Fibroblast of peridontal ligament (primary cell): ENCODE results near the gene CSNK1A1.
"Not testable (repeated sequence)": the region's sequence is repeated elsewhere in the genome, so short reads cannot be mapped to it uniquely, and the experiment has no call there.

Experiments used
- DNase-seq: peaks from one replicate; pipeline ENCODE4 v3.0.0-alpha.2; 2010; ENCODE audit errors: extremely low read depth

CSNK1A1 gene

GRCh38 chr5:149529463-149529862, 21.8 kb downstream of the CSNK1A1 start:
- DNase-seq, result no peak

DNA sequence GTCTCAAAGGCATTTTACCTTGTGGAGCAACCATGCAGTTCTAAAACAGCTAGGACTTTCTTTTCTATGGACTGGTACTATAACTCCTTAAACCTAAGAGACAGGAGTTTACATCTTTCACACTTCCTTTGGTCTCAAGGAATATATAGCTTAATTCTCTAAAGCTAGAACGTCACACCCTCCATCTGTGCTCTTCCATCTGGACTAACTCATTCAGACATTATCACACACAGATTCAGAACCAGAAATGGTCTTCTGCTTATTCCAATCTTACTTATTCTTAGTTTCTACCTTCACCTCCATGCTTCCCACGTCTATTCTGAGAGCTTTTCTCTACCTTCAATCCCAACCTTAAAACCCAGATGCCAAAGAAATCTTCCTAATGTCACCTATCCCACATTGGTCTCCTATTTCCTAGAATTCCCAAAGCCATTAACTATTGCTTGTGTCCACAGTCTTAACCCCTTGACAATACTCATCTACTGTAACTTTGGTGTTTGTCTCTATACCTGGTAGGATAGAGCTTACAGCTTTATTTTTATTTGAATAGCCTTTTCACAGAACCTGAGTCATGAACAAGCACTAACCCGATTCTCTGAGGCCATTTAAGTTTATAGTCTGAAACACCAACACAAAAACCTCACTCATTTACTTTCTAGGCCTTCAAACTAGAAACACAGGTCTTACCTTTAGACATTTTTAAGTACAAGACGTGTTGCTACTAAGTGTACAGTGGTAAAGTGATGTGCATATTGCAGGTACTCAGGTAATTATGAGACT, 22.8 kb downstream of the CSNK1A1 start:
- DNase-seq, result no peak

DNA sequence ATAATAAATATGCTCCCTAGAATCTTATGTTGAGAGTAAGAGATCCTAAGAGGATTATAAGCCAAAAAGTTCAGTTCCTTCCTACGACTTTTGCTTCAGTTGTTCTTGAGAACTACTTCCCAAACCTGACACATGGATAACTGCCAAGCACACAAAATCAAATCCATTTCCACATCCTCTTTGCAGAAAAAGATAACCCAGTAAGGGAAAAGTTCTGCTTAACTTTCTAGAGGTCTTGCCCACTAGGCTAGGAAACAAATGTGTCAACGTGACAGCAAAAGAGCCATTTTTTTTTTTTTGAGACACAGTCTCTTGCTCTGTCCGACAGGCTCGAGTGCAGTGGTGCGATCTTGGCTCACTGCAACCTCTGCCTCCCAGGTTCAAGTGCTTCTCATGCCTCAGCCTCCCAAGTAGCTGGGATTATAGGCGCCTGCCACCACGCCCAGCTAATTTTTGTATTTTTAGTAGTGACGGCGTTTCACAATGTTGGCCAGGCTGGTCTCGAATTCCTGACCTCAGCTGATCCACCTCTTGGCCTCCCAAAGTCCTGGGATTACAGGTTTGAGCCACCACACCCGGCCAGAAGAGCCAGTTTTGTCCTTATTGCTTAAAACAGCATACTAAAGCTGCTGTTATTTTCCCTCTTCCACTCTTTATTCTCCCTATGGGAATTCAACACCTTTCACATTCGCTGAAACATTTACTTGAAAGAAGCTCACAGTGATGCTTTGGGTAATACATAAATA, 24.2 kb downstream of the CSNK1A1 start:
- peak; percentile 31 for DNase-seq

- no peak for DNase-seq
Observed at GRCh38 chr5:149521739-149522685, 29.2 kb downstream of the CSNK1A1 start.

- DNase-seq, result no peak
Observed at GRCh38 chr5:149519601-149520000, 31.6 kb downstream of the CSNK1A1 start.

- DNase-seq, result no peak
Observed at GRCh38 chr5:149518620-149519019, 32.6 kb downstream of the CSNK1A1 start.

DNA sequence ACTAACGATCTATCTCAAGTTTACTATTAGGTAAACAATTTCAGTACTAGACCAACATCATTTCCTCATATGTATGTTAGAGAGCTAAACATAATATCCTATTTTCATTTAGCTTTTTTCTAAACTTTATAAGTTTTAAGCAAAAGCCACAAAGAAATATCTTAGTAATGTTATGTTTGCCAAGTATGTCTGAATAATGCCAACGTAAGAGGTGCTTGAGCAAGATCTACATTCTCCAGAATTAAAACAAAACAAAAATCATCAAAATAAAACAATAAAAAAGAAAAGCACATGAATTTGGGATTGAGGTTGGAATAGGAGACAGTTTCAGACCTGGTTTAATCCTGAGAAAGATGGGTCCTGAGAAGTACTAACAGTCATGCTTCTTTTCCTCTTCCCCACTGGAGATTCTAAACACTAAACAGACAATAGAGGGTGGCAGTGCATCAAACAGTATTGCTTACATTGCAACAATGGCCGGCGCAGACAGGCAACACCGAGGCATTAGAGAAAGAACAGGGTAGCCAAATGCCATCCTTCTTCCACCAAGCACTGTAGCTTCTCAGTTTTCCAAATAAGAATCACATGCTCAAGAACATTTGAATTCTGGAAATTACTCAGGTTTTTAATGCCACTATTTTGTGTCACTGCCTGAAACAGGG, 33.6 kb downstream of the CSNK1A1 start:
- peak; percentile 72 for DNase-seq

DNA sequence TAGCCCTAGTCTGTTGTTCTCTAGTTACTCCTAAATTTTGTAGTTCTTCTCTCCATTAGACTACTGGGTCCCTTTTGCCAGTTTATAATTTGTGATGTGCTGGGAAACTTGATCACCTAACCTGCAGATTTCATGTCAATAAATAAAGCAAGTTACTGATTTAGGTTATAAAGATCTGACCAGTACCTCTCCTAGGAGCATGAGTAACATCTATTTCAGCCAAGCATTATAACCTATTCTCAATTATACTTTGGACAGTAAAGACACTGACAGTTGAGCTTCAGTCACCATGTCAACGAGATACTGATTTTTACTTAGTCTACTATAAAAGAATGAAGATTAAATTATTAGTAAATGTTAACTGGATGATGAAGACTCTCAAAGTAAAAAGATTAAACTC, 36.7 kb downstream of the CSNK1A1 start:
- DNase-seq, result no peak

DNA sequence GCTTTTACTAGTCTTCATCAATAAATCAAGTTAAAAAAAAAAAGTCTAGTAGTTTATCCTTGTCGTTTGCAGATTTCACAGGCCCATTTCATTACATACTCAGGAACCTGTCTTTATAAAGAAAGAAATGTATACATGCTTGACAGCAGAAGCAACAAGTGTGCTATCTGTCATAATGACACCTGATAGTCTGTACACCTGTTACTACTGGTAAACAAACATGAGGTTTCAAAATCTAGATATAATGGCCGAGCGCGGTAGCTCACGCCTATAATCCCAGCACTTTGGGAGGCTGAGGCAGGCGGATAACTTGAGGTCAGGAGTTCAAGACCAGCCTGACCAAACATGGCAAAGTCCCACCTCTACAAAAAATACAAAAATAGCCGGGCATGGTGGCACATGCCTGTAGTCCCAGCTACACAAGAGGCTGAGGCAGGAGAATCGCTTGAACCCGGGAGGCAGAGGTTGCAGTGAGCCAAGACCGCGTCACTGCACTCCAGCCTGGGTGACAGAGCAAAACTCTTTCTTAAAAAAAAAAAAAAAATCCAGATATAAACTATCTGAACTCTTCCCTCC, 37.8 kb downstream of the CSNK1A1 start:
- not testable (repeated sequence) for DNase-seq

GRCh38 chr5:149510136-149510535, 41.1 kb downstream of the CSNK1A1 start:
- DNase-seq, result no peak

DNA sequence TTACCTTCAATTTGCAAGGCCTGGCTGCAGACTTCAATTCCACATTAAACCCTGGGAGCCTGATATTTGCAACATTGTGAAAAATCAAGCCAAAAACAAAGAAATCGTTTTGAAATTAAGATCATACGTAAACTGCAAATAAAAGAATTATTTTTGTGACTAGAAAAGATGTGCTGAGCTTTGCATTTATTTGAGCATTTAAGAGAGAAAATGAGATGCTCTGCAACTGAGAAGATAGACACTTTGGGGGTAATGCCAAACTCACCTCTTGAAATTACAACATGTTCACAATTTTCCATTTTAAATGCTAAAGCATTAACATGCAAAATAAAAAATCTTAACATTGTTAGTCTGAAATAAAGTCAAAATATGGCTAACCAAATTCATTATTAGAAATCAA, 46.6 kb downstream of the CSNK1A1 start:
- DNase-seq, result no peak

- no peak for DNase-seq
Observed at GRCh38 chr5:149503006-149503405, 48.2 kb downstream of the CSNK1A1 start.

GRCh38 chr5:149500922-149501582, 50.2 kb downstream of the CSNK1A1 start:
- peak; percentile 45 for DNase-seq

DNA sequence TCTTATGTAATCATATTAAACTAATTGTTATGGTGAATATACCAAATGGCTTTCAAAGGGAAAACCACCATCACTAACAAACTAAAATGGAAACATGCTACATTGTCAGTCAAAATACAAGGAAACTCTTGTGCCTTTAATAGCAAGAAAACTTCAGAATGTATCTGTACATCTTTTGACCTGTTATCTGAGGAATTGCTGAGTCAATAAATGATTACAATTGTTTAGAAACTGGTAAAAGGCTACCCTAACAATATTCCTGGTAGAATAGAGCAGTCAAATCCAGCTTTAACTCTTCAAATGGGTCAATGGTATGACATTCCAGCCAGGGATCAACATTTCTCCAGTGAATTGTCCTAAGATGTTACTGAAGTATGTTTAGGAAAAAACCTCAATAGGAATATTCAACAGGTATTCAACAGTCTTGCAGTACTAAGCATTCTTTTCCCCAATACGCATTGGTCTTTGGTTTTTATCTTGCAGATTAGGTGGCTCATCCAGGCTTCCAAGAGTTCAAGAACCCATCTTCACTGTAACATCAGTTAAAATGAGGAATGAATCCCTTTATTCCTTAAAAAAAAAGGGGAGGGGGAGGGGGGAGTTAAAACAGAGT, 52.4 kb downstream of the CSNK1A1 start:
- DNase-seq, result no peak

DNA sequence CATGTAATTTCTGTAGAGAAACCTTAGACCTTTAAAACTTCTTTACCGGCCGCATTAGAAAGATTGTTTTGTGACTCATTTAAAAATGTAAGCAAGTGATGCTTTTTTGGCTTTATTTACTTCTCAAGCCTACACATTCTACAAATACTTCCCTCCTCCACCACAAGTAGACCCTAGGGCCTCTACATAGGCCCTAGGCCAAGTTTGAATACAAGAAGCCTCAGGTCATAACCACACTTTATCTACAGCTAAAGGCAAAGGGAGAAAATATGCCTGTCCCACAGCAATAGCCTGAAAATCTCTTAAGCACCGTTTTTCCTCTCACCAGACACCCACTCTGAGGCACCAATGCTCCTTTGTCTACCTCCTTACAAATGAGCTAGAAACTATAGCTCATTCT, 53.9 kb downstream of the CSNK1A1 start:
- peak; percentile 94 for DNase-seq

- DNase-seq, result no peak
Observed at GRCh38 chr5:149496917-149497316, 54.3 kb downstream of the CSNK1A1 start.

DNA sequence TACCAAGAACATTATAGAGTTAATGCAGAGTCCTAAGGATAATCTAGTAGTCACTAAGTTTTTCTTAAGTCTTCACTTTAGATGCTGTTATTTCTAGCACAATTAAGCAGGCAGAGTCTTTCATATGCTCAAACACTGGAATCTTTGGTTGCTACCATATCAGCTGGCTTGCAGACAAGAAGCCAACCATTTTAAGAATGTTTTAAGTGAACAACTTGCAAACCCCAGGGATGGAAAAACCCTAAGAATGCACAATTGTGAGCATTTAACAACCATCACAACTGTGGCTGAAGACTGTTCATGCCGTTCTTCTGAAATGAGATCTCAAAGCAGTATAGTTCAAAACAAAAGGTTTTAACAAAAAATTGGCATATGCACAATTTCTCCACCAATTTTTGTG, 55.1 kb downstream of the CSNK1A1 start:
- DNase-seq, result peak; percentile 44

DNA sequence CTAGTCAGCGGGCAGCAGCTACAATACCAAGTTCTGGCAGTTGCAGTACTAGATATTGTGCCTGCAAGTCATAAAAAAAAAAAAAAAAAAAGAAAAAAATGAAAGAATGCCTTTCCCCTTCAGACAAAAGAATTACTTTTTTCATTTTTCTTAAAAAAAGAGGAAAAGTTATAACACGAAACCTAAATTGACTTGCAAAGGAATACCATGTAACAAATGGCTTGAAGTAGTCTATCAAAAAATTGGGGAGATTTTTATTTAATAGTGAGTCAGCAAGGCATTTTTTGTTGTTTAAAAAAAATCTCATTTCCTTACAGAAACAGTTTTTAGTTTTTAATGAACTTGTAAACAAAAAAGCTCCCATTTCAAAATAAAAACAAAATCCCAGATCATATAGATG, 55.6 kb downstream of the CSNK1A1 start:
- no peak for DNase-seq

DNA sequence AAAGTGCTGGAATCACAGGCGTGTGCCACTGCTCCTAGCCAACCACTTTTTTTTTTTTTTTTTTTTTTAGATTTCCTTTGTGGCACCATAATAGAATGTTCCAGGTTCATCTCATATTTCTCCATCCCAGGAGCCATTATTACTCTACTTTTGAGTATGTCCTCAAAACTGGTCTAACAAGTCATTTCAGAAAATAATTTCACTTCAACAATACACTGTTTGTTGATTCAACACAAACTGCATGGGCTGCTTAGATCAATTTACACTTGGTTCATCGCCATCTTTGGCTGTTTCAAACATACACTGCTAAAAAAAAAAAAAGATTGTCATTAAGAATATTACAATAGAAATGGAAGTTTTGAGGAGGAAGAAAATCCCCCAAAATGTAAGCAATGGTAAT, 57.9 kb downstream of the CSNK1A1 start:
- no peak for DNase-seq

GRCh38 chr5:149492781-149493180, 58.5 kb downstream of the CSNK1A1 start:
- DNase-seq, result no peak
